AG04449 (cell line): ENCODE measurements around the gene NR1H2.

Source experiments
- CTCF ChIA-PET: fragments of 350-600 bp; formaldehyde crosslinking; extraction: SDS; loops from one replicate; lab custom pipeline; 2021; ENCODE audit warnings: antibody characterized with exemption; lab: Yijun Ruan, JAX
- POLR2A ChIA-PET: fragments of 400-600, 350-600 bp; formaldehyde crosslinking; extraction: SDS; loops from one replicate; lab custom pipeline; 2020; ENCODE audit warnings: antibody characterized with exemption, inconsistent platforms; lab: Yijun Ruan, JAX
- DNase-seq: peaks from one replicate; pipeline ENCODE4 v3.0.0-alpha.2; 2010; ENCODE audit warnings: low read depth, low spot score
- H3K4me3 ChIP-seq: 2 replicates; pipeline ENCODE4 v1.5.1; 2011; ENCODE audit warnings: low read depth, mild to moderate bottlenecking, control low read depth, low read length
- CTCF ChIP-seq: IDR thresholded peaks from one replicate; pipeline ENCODE4 v1.5.1; 2011; ENCODE audit warnings: mild to moderate bottlenecking, moderate library complexity, low read length, control low read depth, inconsistent platforms; ENCODE audit not compliant: insufficient read depth; ENCODE audit errors: missing control alignments

NR1H2 gene

GRCh38 chr19:50362656-50363424 is 13.4 kb upstream of the NR1H2 start:
- ChIA-PET POLR2A (no interaction called here), CTCF (interaction anchor here (1.0 to 3.5 kb wide), 2 partner anchors 98 to 421 kb away, joined by 3 to 18 read pairs; no protein-coding TSS in a partner anchor)
- no peak for DNase-seq
- H3K4me3 ChIP-seq: no peak overlapping the region
- TF ChIP-seq CTCF: no peak

DNA sequence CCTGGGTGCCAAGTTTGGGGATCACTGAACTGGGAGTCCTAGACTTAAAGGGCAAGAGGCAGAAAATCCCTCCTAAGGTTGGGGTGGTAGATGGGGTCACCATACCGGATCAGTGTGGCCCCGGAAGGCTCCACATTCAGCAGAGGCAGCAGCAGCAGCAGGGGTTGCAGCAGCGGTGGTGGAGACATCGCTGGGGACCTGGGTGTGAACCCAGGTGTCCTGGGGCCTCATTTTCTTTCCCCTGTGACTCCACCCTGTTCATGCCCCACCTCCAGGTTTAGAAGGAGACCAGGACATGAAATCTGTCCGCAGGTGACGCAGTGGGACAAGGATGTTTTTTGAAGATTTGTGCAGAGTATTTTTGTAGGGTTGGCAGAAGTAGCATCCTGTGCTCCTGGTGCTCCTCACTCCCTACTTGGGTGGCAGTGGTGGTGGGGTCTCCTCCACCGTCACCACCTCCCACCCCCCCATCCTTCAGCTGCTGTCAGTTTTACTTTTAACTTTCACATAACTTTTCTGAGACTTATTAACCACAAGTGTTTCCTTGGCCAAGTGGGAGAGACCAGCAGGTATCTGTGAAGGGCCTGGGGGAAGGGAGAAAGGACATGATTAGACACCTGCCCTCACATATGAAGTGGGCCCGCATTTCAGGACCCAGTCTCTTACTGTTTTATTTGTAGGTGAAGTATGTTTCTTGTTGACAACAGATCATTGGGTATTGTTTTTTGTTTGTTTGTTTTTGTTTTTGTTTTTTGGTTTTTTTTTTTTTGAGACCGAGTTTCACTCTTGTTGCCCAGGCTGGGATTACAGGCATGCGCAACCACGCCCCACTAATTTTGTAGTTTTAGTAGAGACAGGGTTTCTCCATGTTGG is 10.6 kb upstream of the NR1H2 start, which contains the start of gene NAPSA:
Gene NAPSA, minus strand, starts transcription at position 206 of the 873 bp plus-strand sequence. Its CDS starts 18 bp downstream, at position 188.
- no peak for TF ChIP-seq CTCF
- CTCF ChIA-PET: interaction anchor here (1.2 to 6.9 kb wide), 5 partner anchors 8 to 418 kb away, joined by 3 to 132 read pairs (median 4); partner anchors contain the start of gene NR1H2
- POLR2A ChIA-PET: no interaction called here
- H3K4me3 ChIP-seq: no peak within 1 kb of the TSS
- DNase-seq: no peak

DNA sequence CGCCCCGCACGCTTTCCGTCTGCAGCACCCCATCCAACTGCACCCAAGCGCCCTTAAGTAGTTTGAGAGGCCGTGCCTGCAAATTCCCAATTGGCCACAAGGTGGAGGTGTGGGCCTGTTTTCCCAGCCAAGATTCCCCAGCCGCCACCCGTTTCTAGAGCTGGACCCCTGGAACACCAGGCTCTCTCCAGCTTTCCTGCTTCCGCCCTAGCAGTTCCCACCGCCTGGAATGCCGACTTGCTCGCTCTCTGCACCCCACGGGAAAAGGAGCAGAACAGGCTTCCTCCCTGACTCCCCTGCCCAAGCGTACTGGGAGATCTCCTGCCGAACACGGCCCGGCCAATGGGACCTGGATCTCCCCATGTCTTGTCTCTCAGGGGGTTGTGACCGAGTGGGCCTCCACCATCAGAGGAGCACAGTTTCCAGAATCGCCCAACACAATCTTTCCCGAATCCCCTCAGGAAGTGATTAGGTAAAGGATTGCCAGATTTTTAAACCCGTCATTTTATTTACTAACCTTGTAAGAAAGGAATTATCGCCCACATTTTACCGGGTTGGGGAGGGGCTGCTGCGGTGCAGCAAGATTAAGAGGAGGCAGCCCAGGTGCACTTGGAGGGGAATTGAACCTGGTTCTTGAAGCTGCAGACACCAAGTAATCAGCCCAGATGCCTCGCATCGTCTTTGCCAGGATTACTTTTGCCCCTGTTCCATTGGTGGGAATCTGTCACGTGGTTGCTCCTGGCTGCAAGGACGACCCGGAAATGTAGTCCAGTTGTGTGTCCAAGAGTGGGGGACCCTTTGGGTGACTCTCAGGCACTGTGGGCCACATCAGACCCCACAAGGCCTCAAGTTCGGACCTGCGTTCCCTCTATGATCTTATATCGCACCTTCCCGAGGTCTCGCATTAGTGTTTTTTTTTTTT is 7.3 kb upstream of the NR1H2 start:
- ChIA-PET POLR2A (interaction anchor here (0.5 to 1.4 kb wide), 2 partner anchors 12 to 260 kb away, joined by 4 read pairs; no protein-coding TSS in a partner anchor), CTCF (interaction anchor here (0.6 to 6.9 kb wide), 31 partner anchors 9 to 555 kb away, joined by 3 to 132 read pairs (median 5); partner anchors contain the start of genes JOSD2, POLD1 and SPIB)
- peak overlapping the region; percentile 80 for H3K4me3 ChIP-seq
- TF ChIP-seq CTCF: peak; percentile 79
- DNase-seq: peak; percentile 28

GRCh38 chr19:50371914-50372475 is 4.3 kb upstream of the NR1H2 start:
- POLR2A ChIA-PET: no interaction called here
- no peak for TF ChIP-seq CTCF
- no peak for DNase-seq
- CTCF ChIA-PET: interaction anchor here (4.5 to 6.9 kb wide), 2 partner anchors 14 to 91 kb away, joined by 38 to 132 read pairs; no protein-coding TSS in a partner anchor
- no peak overlapping the region for H3K4me3 ChIP-seq

- POLR2A ChIA-PET: no interaction called here
These were observed 799 bp downstream of the NR1H2 start for GRCh38 chr19:50377051-50377461.

More at GRCh38 chr19:50377051-50377461, 799 bp downstream of the NR1H2 start:
- no peak for TF ChIP-seq CTCF
- CTCF ChIA-PET: interaction anchor here (1.8 kb wide), 1 partner anchor 9 kb away, joined by 8 read pairs; no protein-coding TSS in a partner anchor
- DNase-seq: no peak
- peak overlapping the region; percentile 48 for H3K4me3 ChIP-seq
